GM18907 (cell line): ENCODE data around the gene OR2AK2.

Experiments
- ATAC-seq: cut with Tn5 transposase; IDR thresholded peaks from one replicate; pipeline ENCODE4 v1.9.1; 2021; ENCODE audit warnings: mild to moderate bottlenecking, moderate library complexity; ENCODE audit not compliant: unreplicated experiment

OR2AK2 gene

DNA sequence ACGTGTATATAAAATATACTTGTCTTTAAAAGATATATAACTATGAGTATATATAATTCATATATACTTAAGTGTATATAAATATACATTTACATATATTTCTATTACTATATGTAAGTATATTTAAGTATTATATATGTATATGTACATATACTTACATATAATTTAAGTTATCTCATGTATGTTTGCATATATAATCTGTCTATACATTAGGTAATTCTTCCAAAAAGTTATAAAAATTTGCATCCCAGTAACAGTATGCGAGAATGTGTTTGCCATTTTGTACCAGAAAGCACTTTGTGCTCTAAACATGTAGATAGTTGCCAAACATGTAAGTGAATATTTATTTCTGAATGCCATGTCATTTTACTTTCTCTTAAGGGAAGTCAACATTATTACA lies at the start of gene OR2AK2:
Gene OR2AK2, plus strand, starts transcription at position 301 of the 400 bp plus-strand sequence. CDS start 144 bp downstream, outside the sequence.
- ATAC-seq = no peak

GRCh38 chr1:247919952-247920351 lies 45.1 kb upstream of the OR2AK2 start, which contains the start of gene OR2T8:
Gene OR2T8 (plus strand): TSS chr1:247920252. CDS start chr1:247921018, 766 bp downstream.
- ATAC-seq = no peak

- no peak for ATAC-seq
Measured at GRCh38 chr1:247923941-247924340, 41.1 kb upstream of the OR2AK2 start.

DNA sequence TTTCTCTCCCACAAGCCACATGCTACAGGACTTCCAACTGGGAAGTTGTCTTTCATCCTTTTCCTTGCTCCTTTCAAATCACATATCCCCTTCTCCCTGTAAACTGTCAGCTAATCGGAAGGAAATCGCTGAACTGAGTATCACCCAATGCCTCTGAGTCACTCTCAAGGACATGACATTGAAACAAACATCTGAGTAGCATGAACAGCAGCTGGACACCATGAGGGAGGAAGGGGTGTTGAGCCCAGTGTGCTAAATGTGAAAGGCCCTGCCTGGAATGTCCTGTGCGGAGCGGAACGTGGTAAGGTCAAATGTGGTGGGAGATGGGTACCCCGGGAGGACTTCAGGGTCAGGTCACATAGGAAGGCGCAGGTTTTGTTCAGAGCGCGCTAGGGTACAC lies 40.2 kb upstream of the OR2AK2 start, which contains the start of gene OR2AJ1:
Gene OR2AJ1, plus strand, starts transcription at position 22 of the 400 bp plus-strand sequence. CDS start 8,880 bp downstream, outside the sequence.
- ATAC-seq = no peak

GRCh38 chr1:247933989-247934388 lies 31.0 kb upstream of the OR2AK2 start:
- ATAC-seq = no peak

DNA sequence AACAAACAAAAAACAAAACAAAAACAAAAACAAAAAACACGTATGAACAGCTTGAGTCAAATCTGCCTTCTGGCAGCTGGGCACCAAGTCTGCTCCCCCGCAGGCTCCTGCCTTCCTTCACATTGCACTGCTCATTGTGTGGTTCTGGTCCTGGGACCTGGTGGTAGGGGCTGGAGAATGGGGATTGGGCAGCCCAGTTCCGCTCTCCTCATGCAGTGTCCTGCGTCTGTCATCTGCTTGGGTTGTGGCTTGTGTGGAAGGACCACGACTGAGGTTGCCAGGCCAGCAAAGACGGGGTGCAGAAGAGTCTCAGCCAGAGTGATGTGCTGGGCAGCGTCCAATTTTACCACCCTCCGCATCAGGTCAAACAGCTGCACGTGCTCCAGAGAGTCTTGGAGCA lies 29.3 kb upstream of the OR2AK2 start:
- no peak for ATAC-seq

- no peak for ATAC-seq
Measured at GRCh38 chr1:247936415-247936814, 28.6 kb upstream of the OR2AK2 start.

GRCh38 chr1:247936965-247937734 lies 27.9 kb upstream of the OR2AK2 start:
- ATAC-seq = peak; percentile 100

DNA sequence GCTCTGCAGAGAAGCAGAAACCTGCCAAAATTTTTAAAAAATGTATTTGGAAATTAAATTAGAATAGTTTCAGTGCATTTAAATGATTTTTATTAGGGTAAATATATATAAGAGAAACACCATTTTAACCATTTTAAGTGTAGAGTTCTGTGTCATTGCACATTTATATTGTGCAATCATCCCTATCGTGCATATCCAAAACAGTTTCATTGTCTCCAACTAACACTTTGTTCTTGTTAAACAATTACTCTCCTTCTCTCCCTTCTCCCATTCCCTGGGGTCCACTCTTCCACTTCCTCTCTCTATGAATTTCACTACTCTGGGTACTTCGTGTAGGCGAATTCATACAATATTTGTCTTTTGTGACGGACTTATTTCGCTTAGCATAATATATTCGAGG lies 22.4 kb upstream of the OR2AK2 start:
- no peak for ATAC-seq

GRCh38 chr1:247948558-247948957 lies 16.5 kb upstream of the OR2AK2 start, which contains the start of gene OR2L8:
Gene OR2L8 (plus strand): TSS chr1:247948858. CDS start chr1:247948858, 0 bp downstream.
- ATAC-seq = no peak

- ATAC-seq = no peak
Measured at GRCh38 chr1:247953408-247953807, 11.6 kb upstream of the OR2AK2 start.

- ATAC-seq = no peak
Measured at GRCh38 chr1:247961791-247962190, 3.2 kb upstream of the OR2AK2 start.

- no peak for ATAC-seq
Measured at GRCh38 chr1:247962911-247963588, 2.0 kb upstream of the OR2AK2 start.

DNA sequence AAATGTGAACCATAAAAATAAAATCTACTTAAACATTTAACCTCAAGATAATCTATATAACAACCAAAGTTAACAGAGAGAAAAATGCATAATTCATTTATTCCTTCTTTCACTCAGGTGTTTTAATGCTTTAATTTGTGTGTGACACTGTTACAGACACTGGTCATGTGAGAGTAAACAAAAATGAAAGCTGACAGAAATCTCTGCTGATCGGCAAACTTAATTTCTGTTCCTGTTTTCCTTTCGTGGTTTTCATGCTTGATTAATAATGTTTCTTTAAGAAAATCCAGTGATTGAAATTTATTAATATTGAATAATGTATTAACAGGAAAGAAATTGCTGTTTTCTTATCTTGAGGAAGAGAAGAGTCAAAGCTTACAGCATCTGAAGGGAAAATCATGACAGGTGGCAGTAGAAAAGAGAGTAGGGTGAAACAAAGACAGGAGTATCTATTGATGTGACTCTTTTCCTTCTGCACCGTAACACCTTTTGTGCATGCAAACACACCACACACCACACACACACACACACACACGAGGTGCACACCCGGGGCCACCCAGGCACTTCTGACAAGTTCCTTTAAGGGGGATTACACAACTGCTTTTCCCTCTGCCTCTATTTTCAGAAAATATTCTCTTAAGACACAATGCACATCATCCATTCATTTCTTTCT lies 1.6 kb downstream of the OR2AK2 start:
- ATAC-seq = peak; percentile 87

DNA sequence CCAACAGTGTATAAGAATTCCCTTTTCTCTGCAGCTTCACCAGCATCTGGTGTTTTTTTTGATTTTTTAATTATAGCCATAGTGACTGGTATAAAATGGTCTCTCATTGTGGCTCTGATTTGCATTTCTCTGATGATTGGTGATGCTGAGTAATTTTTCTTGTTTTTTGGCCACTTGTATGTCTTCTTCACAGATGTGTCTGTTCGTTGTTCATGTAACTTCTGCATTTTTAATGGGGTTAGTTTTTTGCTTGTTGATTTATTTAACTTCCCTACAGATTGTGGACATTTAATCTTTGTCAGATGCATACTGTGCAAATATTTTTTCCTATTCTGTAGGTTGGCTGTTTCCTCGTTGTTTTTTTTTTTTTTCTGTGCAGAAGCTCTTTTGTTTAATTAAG lies 28.0 kb downstream of the OR2AK2 start:
- ATAC-seq = no peak

GRCh38 chr1:247998811-247999210 lies 33.8 kb downstream of the OR2AK2 start:
- no peak for ATAC-seq

- ATAC-seq = no peak
Measured at GRCh38 chr1:248000169-248000568, 35.1 kb downstream of the OR2AK2 start.

GRCh38 chr1:248007778-248008177 lies 42.7 kb downstream of the OR2AK2 start:
- ATAC-seq = no peak

GRCh38 chr1:248009681-248010080 lies 44.6 kb downstream of the OR2AK2 start:
- no peak for ATAC-seq

DNA sequence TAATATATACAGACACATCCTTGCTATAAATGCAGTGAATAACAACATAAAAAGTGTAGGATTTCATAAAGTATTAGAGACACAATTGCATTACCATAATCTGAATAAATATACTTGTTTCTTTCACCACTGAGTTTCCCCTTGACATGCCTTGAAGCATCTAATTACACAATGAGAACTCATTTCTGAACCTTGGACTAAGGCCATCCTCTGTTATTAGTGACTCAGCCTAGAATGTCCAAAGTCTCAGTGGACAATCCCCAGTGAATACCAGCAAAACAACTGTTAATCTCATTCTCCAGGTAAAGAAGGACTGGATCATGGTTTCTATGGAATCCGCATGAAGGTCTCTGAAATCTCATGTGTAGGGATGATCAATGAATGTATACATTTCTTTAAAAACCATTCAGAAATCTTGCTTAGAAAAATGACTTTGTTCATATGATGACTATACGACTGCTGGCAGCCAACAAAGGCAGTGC lies 48.2 kb downstream of the OR2AK2 start, which contains the start of gene OR2L5:
Gene OR2L5, plus strand, starts transcription at position 432 of the 482 bp plus-strand sequence. CDS start 8,288 bp downstream, outside the sequence.
- ATAC-seq = no peak

GRCh38 chr1:248015803-248016202 lies 50.8 kb downstream of the OR2AK2 start:
- no peak for ATAC-seq
